Measurements from ENCODE around the gene PSTPIP2.
"Not testable (repeated sequence)": the region's sequence is repeated elsewhere in the genome, so short reads cannot be mapped to it uniquely, and the experiment has no call there.

PSTPIP2 gene

DNA sequence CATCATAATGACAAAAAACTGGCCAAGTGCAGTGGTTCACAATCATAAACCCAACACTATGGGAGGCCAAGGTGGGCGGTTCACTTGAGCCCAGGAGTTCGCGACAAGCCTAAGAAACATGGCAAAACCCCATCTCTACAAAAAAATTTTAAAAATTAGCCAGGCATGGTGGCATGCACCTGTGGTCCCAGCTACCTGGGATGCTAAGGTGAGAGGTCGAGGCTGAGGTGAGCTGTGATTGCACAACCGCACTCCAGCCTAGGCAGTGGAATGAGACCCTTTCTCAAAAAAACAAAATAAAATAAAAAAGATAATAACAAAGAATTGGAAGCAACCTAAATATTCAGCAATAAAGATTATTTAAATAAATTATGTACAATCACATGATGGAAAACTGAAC, 21.8 kb downstream of the PSTPIP2 start:
- no peak for FAIRE-seq
- TF ChIP-seq POLR2A (IDR thresholded peaks at IDR 0.05; ENCODE audit: low read depth, low read length) (no peak), POLR2AphosphoS5 (IDR thresholded peaks at IDR 0.05; ENCODE audit: low read depth, low read length) (no peak), TAF1 (IDR thresholded peaks at IDR 0.05; ENCODE audit: borderline replicate concordance, low read depth, low read length) (no peak)
- DNase-seq (ENCODE audit: insufficient read length): no peak

DNA sequence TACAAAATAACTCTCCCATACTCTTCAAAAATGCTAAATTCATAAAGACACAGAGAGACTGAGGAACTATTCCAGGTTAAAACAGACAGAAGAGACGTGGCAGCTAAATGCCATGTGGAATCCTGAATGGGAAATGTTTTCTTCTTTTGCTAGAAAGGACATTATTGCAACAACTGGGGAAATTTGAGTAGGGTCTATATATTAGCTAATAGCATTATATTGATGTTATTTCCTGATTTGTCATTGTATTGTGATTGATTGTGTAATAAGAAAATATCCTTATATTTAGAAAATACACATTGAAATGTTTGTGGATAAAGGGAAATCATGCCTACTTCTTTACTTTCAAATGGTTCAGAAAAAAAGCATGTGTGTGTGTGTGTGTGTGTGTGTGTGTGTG, 23.4 kb downstream of the PSTPIP2 start:
- no peak for FAIRE-seq
- no peak for DNase-seq (ENCODE audit: insufficient read length)
- TF ChIP-seq POLR2A (IDR thresholded peaks at IDR 0.05; ENCODE audit: low read depth, low read length): no peak
- TF ChIP-seq TAF1 (IDR thresholded peaks at IDR 0.05; ENCODE audit: borderline replicate concordance, low read depth, low read length): no peak
- no peak for TF ChIP-seq POLR2AphosphoS5 (IDR thresholded peaks at IDR 0.05; ENCODE audit: low read depth, low read length)

DNA sequence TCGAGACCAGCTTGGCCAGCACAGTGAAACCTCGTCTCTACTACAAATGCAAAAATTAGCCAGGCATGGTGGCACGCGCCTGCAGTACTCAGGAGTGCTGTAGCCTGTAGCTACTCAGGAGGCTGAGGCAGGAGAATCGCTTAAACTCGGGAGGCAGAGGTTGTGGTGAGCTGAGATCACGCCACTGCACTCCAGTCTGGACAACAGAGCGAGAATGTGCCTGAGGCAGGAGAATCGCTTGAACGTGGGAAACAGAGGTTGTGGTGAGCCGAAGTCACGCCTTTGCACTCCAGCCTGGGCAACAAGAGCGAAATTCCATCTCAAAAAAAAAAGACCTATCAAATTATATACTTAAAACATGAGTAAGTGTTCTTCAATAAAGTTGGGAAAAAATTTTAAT, 24.7 kb downstream of the PSTPIP2 start:
- FAIRE-seq: not testable (repeated sequence)

DNA sequence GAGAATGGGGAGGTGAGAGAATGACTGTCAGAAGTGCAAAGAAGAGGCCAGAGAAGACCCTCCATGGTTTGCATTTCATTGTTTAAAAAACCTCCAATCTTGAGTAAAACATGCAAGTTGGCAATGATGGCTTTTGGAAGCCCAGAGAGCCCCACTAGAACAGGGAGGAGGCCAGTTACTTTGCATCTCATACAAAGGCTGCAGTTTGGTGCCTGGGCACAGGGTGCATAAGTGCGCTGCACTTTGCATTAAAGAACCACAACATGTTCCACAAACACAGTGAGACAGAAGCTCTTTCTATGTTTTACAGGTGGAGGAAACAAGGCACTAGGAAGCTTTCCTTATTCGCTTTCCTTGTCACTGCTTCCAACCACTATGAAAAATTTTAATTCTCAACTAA, 25.4 kb downstream of the PSTPIP2 start:
- FAIRE-seq: no peak
- TF ChIP-seq POLR2A (IDR thresholded peaks at IDR 0.05; ENCODE audit: low read depth, low read length) (no peak), POLR2AphosphoS5 (IDR thresholded peaks at IDR 0.05; ENCODE audit: low read depth, low read length) (no peak), TAF1 (IDR thresholded peaks at IDR 0.05; ENCODE audit: borderline replicate concordance, low read depth, low read length) (no peak)

More for the DNA sequence above, 24.7 kb downstream of the PSTPIP2 start:
- not testable (repeated sequence) for DNase-seq (ENCODE audit: insufficient read length)

DNA sequence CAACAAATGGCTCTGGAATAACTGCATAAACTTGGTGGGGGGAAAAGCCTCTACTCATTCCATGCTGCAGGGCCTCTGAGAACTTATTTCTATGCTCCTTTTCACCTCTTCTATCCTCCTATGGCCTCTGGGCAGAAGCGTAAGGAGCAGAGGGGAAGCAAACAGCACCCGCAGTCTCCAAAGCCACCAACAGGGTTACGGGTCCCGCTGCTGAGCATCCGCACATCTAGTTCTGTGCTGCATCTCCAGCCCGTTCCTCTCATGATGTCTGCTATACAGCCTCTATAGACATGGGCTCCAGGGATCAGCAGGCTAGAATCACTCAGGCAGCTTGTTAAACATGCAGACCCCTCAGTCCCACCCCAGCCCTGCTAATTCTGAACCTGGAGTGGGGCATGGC, 25.9 kb downstream of the PSTPIP2 start:
- TF ChIP-seq POLR2A (IDR thresholded peaks at IDR 0.05; ENCODE audit: low read depth, low read length) (no peak), POLR2AphosphoS5 (IDR thresholded peaks at IDR 0.05; ENCODE audit: low read depth, low read length) (no peak), TAF1 (IDR thresholded peaks at IDR 0.05; ENCODE audit: borderline replicate concordance, low read depth, low read length) (no peak)
- no peak for DNase-seq (ENCODE audit: insufficient read length)
- FAIRE-seq: no peak

More for the DNA sequence above, 25.4 kb downstream of the PSTPIP2 start:
- DNase-seq (ENCODE audit: insufficient read length): no peak

DNA sequence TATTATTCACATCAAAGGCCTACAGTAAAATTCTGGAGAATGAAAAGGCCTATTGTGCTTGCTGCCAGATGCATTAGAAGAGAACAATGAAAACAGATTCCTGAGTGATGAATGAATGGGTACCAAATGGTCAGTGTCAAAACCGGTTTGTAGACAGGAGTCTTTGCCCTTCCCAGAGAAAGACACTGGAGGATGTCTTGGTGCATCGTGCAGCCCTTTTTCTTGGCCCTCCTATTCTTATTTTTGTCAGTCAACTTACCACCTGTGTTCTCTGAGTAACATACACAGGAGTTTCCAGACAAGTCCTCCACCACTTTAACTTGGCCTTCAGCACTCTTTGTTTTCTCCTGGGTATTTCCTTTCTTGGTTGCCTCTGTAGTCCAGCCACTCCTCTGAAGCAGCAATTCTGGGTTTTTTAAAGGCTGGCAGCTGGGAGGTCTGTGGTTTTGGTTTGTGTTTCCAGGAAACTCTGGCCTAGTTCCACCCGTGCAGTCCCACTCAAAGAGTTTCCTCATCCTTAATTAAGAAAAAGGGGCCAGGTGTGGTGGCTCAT, 29.4 kb downstream of the PSTPIP2 start:
- no peak for DNase-seq (ENCODE audit: insufficient read length)
- no peak for FAIRE-seq

DNA sequence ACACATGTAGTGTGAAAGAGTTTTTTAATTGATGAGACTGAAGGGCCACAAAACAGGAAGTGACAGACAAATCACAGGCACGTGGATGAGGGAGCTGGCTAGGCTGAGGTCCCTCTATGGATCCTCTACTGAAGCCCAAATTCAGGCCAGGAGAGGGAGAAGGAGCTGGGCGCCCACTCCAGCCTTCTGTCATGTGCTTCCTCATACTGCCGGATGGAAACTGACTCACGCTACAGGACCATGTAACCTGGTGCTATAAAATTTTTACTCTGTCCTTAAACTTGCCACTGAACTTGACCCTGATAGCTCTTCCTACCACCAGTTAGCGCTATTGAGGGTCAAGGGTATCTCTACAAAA, 31.3 kb downstream of the PSTPIP2 start:
- TF ChIP-seq POLR2A (IDR thresholded peaks at IDR 0.05; ENCODE audit: low read depth, low read length): no peak
- TF ChIP-seq POLR2AphosphoS5 (IDR thresholded peaks at IDR 0.05; ENCODE audit: low read depth, low read length): no peak
- no peak for TF ChIP-seq TAF1 (IDR thresholded peaks at IDR 0.05; ENCODE audit: borderline replicate concordance, low read depth, low read length)
- DNase-seq (ENCODE audit: insufficient read length) (no peak), FAIRE-seq (no peak)

More for the DNA sequence above, 29.4 kb downstream of the PSTPIP2 start:
- TF ChIP-seq POLR2AphosphoS5 (IDR thresholded peaks at IDR 0.05; ENCODE audit: low read depth, low read length) (no peak), POLR2A (IDR thresholded peaks at IDR 0.05; ENCODE audit: low read depth, low read length) (no peak), TAF1 (IDR thresholded peaks at IDR 0.05; ENCODE audit: borderline replicate concordance, low read depth, low read length) (no peak)

DNA sequence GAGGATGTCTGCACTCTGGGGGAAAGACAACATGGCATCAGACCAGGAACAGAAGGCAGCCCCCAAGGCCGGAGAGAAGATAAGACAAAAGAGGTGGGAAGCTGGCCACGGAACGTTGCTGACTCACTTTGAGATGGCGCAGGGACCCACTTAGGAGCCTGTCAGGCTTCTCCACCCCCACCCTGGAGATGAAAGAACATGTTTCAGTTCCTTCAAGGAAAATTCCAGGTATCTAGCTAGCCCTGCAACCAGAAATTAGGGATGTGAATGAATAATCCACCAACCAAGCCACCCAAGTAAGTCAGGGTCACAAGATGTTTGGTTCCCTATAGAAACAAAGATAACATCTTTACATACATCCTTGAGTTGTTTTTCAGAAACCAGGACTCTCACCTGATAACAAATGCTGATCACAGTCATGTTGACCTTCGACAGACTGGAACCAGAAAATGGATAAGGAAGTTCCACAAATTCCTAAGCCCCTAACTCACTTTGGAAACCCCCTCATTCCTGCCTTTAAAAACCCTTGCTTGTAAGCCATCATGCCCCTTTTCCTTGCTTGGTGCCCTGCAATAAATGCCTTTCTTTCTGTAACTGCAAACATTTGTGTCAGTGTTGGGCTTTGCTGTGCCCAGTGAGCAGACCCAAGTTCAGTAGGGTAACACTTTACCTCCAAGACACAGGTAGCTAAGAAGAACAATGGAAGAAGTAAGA, 31.9 kb downstream of the PSTPIP2 start:
- TF ChIP-seq POLR2AphosphoS5 (IDR thresholded peaks at IDR 0.05; ENCODE audit: low read depth, low read length) (no peak), TAF1 (IDR thresholded peaks at IDR 0.05; ENCODE audit: borderline replicate concordance, low read depth, low read length) (no peak), POLR2A (IDR thresholded peaks at IDR 0.05; ENCODE audit: low read depth, low read length) (no peak)
- no peak for DNase-seq (ENCODE audit: insufficient read length)
- no peak for FAIRE-seq

DNA sequence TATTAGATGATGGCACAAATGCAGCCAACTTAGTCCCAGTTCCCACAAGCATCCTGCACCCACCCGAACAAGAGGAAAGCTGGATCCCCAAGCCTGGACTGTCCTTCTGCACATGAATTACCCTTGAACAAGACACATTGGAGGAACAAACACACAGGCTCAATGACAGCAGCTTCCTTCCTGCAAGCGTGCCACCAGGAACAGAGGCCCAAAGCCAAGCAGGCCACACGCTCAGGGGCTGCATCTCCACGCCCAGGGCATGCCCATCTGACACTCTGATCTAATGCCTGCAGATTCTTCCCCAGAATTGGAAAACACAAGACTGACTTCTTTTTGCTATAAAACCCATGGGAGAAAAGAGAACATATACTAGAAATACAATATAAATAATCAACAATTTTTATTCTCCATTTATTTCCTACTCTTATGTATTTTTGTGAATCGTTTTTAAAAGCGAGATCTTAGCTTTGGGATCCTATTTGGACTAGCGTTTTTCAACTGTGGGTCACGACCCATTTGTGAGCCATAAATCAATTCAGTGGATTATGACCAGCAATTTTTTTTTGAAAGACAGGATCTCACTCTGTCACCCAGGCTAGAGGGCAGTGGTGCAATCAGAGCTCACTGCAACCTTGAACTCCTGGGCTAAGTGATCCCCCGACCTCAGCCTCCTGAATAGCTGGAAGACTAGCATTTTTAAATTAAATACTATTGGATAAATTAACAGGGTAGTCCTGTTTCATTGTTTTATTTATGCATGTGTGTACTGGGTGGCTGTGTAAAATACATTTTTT, 34.4 kb downstream of the PSTPIP2 start:
- TF ChIP-seq POLR2AphosphoS5 (IDR thresholded peaks at IDR 0.05; ENCODE audit: low read depth, low read length): no peak
- no peak for TF ChIP-seq POLR2A (IDR thresholded peaks at IDR 0.05; ENCODE audit: low read depth, low read length)
- no peak for TF ChIP-seq TAF1 (IDR thresholded peaks at IDR 0.05; ENCODE audit: borderline replicate concordance, low read depth, low read length)
- FAIRE-seq (no peak), DNase-seq (ENCODE audit: insufficient read length) (no peak)

DNA sequence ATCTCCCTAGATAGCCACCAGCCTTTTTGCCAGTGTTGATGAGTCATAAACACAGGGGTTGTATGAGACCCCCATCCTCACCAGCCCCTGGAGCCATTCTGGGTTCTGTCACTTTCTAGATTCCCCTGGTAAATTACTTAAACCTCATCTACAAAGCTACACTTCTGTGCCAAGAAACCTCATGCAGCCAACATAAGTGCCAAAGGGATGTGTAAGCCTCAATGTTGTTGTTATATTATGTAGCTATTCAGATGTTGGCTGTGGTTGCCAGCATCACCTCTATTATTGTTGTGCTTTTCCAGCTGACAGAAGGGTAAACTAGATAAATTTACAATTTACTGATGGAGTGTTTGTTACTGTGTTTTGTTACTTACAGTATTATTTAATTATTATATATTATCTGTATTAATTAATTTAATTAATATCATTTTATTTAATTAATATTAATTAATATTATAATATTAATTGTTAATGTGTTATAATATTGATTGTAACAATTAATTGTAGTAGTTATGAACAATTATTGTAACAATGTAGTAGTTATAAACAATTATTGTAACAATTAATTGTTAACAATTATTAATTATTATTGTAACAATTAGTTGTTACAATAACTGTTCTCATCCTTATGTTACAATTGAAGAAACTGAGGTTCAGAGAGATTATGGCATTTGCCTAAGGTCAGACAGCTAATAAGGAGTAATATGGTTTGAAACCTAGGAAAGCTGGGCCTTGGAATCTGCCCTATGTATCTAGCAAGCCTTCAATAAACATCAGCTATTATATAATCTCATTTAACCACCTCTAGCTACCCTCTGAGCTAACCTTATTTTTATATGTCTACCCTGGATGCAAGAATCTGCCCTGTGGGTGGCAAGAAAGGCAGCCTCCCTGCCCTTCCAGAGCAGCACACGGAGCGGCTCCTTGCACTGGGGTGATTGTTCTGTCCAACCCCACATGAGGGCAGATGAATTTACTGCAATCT, 36.1 kb downstream of the PSTPIP2 start:
- FAIRE-seq (no peak), DNase-seq (ENCODE audit: insufficient read length) (no peak)
- TF ChIP-seq POLR2AphosphoS5 (IDR thresholded peaks at IDR 0.05; ENCODE audit: low read depth, low read length) (no peak), POLR2A (IDR thresholded peaks at IDR 0.05; ENCODE audit: low read depth, low read length) (no peak), TAF1 (IDR thresholded peaks at IDR 0.05; ENCODE audit: borderline replicate concordance, low read depth, low read length) (no peak)

DNA sequence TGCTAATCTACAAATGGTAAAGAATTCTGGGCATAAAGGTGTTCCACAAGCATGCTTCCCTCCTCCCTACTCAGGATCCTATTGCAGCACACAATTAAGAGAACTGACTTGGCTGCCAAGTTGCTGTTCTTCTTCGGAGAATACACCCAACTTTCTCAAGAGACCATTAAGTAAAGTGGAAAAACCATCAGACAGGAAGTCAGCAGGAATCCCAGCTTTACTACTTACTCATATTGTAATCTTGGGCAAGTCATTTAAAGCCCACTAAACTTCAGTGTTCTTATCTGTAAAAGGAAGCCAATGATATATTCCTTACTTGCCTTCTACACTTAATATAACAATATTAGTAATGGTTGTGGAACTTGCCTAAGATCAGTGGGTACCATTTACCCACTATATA, 37.8 kb downstream of the PSTPIP2 start:
- TF ChIP-seq POLR2AphosphoS5 (IDR thresholded peaks at IDR 0.05; ENCODE audit: low read depth, low read length) (no peak), POLR2A (IDR thresholded peaks at IDR 0.05; ENCODE audit: low read depth, low read length) (no peak), TAF1 (IDR thresholded peaks at IDR 0.05; ENCODE audit: borderline replicate concordance, low read depth, low read length) (no peak)
- DNase-seq (ENCODE audit: insufficient read length) (no peak), FAIRE-seq (no peak)
